ENCODE data around the gene OLR1.

Gene OLR1

DNA sequence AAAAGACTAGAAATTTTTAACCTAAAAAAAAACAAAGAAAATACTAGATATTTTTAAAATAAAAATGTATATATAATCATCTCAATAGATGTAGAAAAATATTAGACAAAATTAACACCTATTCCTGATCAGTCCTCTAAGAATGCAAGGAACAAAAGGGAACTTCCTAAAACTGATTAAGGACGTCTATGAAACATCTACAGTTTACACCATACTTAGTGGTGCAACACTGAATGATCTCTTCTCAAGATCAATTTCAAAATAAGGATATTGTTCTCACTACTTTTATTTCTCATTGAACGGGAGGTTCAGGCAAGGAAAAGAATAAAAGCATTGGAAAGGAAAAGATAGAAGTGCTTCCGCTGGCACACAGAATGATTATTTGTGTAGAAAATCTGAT is 16.0 kb downstream of the OLR1 start:
- no peak for ATAC-seq (ENCODE audit: low read depth)
- Histone ChIP-seq H3K27me3 (ENCODE audit: insufficient read depth, poor library complexity, severe bottlenecking) (no peaks in the 10 kb centered on the region), H3K36me3 (ENCODE audit: low read depth) (no peaks in the 10 kb centered on the region), H3K9me3 (ENCODE audit: severe bottlenecking) (no peaks in the 10 kb centered on the region), H3K4me3 (ENCODE audit: severe bottlenecking) (no peak overlapping the region), H3K4me1 (ENCODE audit: insufficient read depth, poor library complexity, severe bottlenecking) (no peaks in the 10 kb centered on the region), H3K27ac (ENCODE audit: poor library complexity, severe bottlenecking) (no peak overlapping the region)
- TF ChIP-seq, protein P1, sequence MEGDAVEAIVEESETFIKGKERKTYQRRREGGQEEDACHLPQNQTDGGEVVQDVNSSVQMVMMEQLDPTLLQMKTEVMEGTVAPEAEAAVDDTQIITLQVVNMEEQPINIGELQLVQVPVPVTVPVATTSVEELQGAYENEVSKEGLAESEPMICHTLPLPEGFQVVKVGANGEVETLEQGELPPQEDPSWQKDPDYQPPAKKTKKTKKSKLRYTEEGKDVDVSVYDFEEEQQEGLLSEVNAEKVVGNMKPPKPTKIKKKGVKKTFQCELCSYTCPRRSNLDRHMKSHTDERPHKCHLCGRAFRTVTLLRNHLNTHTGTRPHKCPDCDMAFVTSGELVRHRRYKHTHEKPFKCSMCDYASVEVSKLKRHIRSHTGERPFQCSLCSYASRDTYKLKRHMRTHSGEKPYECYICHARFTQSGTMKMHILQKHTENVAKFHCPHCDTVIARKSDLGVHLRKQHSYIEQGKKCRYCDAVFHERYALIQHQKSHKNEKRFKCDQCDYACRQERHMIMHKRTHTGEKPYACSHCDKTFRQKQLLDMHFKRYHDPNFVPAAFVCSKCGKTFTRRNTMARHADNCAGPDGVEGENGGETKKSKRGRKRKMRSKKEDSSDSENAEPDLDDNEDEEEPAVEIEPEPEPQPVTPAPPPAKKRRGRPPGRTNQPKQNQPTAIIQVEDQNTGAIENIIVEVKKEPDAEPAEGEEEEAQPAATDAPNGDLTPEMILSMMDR (IDR thresholded peaks at IDR 0.05; ENCODE audit: poor library complexity, severe bottlenecking): no peak
- no peak for DNase-seq (ENCODE audit: low spot score)

GRCh38 chr12:10154145-10154496 is 17.8 kb downstream of the OLR1 start:
- no peaks in the 10 kb centered on the region for H3K4me1 ChIP-seq (ENCODE audit: insufficient read depth, poor library complexity, severe bottlenecking)
- no peak overlapping the region for H3K4me3 ChIP-seq (ENCODE audit: severe bottlenecking)
- TF ChIP-seq, protein P1 (IDR thresholded peaks at IDR 0.05; ENCODE audit: poor library complexity, severe bottlenecking): no peak
- DNase-seq (ENCODE audit: low spot score) (no peak), ATAC-seq (ENCODE audit: low read depth) (no peak)
- no peaks in the 10 kb centered on the region for H3K27me3 ChIP-seq (ENCODE audit: insufficient read depth, poor library complexity, severe bottlenecking)
- H3K27ac ChIP-seq (ENCODE audit: poor library complexity, severe bottlenecking): no peak overlapping the region
- H3K9me3 ChIP-seq (ENCODE audit: severe bottlenecking): no peaks in the 10 kb centered on the region
- H3K36me3 ChIP-seq (ENCODE audit: low read depth): no peaks in the 10 kb centered on the region

DNA sequence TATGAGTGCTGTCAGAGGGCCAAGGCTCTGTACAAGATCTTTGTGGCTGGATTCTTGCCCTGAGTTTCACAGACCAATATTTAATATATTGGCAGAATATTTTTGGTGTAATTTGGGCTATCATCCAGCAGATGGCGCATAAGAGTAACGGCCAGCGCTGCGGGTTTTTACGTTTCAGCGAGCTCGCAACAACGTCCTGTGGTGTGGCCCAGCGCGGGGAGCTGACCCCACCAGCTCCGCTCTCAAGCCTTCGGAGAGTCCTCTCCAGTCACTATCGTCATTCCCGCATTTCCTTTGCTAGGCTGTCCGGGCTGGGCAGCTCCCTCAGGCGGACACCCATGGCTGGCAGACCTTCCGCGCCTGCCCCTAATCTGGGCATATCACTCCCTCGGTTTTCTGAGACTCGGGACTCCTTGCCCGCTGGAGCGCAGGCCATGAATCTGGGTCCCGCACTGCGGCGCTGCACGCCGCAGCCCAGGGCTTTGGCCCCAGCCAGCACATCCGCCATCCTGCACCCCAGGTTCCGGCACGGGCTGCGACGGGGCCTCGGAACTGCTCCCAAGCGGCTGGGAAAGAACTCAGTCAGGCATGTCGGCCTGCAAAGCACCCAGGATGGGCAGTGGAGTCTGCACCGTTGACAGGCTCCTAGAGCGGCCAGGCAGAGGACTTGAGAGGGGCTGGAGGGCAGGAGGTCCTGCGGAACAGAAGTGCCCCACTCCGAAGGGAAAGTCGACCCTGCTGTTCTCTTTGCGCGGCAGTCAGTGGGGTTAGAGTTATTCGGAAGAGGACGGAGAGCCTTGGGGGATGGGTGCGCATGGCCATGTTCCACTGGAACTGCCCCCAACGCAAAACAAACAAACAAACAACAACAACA is 18.4 kb downstream of the OLR1 start:
- DNase-seq (ENCODE audit: low spot score) (no peak), ATAC-seq (ENCODE audit: low read depth) (peak; percentile 65)
- Histone ChIP-seq H3K4me1 (ENCODE audit: insufficient read depth, poor library complexity, severe bottlenecking) (no peaks in the 10 kb centered on the region), H3K4me3 (ENCODE audit: severe bottlenecking) (peak overlapping the region; percentile 30), H3K27me3 (ENCODE audit: insufficient read depth, poor library complexity, severe bottlenecking) (no peaks in the 10 kb centered on the region), H3K9me3 (ENCODE audit: severe bottlenecking) (no peaks in the 10 kb centered on the region), H3K27ac (ENCODE audit: poor library complexity, severe bottlenecking) (no peak overlapping the region), H3K36me3 (ENCODE audit: low read depth) (no peaks in the 10 kb centered on the region)
- TF ChIP-seq, protein P1 (IDR thresholded peaks at IDR 0.05; ENCODE audit: poor library complexity, severe bottlenecking): peak; percentile 73

- Histone ChIP-seq H3K4me1 (ENCODE audit: insufficient read depth, poor library complexity, severe bottlenecking) (no peaks in the 10 kb centered on the region), H3K27ac (ENCODE audit: poor library complexity, severe bottlenecking) (no peak overlapping the region), H3K9me3 (ENCODE audit: severe bottlenecking) (no peaks in the 10 kb centered on the region), H3K27me3 (ENCODE audit: insufficient read depth, poor library complexity, severe bottlenecking) (no peaks in the 10 kb centered on the region), H3K36me3 (ENCODE audit: low read depth) (no peaks in the 10 kb centered on the region), H3K4me3 (ENCODE audit: severe bottlenecking) (no peak overlapping the region)
- no peak for DNase-seq (ENCODE audit: low spot score)
- ATAC-seq (ENCODE audit: low read depth): no peak
- TF ChIP-seq, protein P1 (IDR thresholded peaks at IDR 0.05; ENCODE audit: poor library complexity, severe bottlenecking): no peak
Measured at GRCh38 chr12:10151621-10152020, 20.3 kb downstream of the OLR1 start.

Measured in RWPE2 (cell line).